Measurements from ENCODE around the gene PALB2.

- TF ChIP-seq POLR2A (IDR thresholded peaks at IDR 0.05; ENCODE audit: low read depth) (no peak), CTCF (IDR thresholded peaks at IDR 0.05) (no peak), EP300 (IDR thresholded peaks at IDR 0.05) (no peak)
These were observed 6.6 kb downstream of the PALB2 start for GRCh38 chr16:23634461-23635036.
